ENCODE results near the gene USP10. TPM values are rescaled to one million over a fixed set of nuclear protein-coding genes. Genes with fewer than 3 reads are reported as not detected.

Gene USP10
- total RNA-seq, 1 donor from 2014 or later: 107 TPM

DNA sequence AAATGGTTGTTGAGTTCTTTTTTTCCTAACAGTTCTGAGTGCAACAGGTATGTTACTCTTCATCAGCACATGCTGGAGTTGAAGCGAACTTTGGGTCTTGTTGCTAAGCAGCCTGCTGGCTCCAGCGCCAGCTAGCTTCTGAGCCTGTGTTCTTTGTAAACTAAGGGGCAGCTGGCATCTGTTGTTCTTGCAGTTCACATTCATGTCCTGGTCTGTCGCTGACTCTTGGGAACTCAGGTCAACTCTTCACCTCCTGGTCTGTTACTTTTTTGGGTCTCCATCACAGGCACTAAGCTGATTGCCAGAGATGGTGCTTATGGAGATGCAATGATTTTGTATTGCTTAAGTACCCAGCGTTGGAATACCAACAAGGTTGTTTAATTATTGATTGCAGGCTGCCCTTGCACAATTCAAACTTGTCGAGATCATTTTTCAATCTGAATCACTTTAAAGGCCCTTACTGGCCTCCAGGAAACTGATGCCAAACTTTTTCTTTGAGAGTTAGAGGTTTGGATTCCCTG is 40.9 kb downstream of the USP10 start:
- H3K27ac Mint-ChIP-seq (ENCODE audit: unreplicated experiment): no peak overlapping the region
- H3K27me3 Mint-ChIP-seq (ENCODE audit: low read depth, unreplicated experiment): no peaks in the 10 kb centered on the region
- FAIRE-seq (no peak), DNase-seq (ENCODE audit: low read depth) (no peak)
- H3K4me2 ChIP-seq (ENCODE audit: low read length): no peak overlapping the region
- H3K9me3 ChIP-seq (ENCODE audit: insufficient read depth, low read depth, low read length): no peaks in the 10 kb centered on the region
- H4K20me1 ChIP-seq (ENCODE audit: insufficient read depth, low read length): peaks cover 81% of the 10 kb centered on the region
- H3K4me1 Mint-ChIP-seq (ENCODE audit: low read depth, unreplicated experiment): peaks cover 49% of the 10 kb centered on the region
- H3K4me3 Mint-ChIP-seq (ENCODE audit: unreplicated experiment): no peak overlapping the region
- no peak overlapping the region for H3K9ac ChIP-seq (ENCODE audit: low read length)
- no peak for TF ChIP-seq EZH2 (IDR thresholded peaks at IDR 0.05; ENCODE audit: insufficient read depth, low read length)
- H3K4me1 ChIP-seq (ENCODE audit: insufficient read depth, low read length): peaks cover 28% of the 10 kb centered on the region
- no peaks in the 10 kb centered on the region for H3K27me3 ChIP-seq (ENCODE audit: insufficient read depth, low read length)
- peaks cover 8% of the 10 kb centered on the region for H3K36me3 ChIP-seq (ENCODE audit: insufficient read depth, low read length)
- no peaks in the 10 kb centered on the region for H3K9me3 Mint-ChIP-seq (ENCODE audit: unreplicated experiment)
- no peak overlapping the region for H2AFZ ChIP-seq (ENCODE audit: low read depth, low read length)
- no peak overlapping the region for H3K4me3 ChIP-seq (ENCODE audit: insufficient read depth, low read depth, low read length)
- no peak overlapping the region for H3K27ac ChIP-seq (ENCODE audit: low read depth, low read length)
- peaks cover 84% of the 10 kb centered on the region for H3K79me2 ChIP-seq (ENCODE audit: insufficient read depth, low read length)
- H3K36me3 Mint-ChIP-seq (ENCODE audit: low read depth, unreplicated experiment): peaks cover 11% of the 10 kb centered on the region

DNA sequence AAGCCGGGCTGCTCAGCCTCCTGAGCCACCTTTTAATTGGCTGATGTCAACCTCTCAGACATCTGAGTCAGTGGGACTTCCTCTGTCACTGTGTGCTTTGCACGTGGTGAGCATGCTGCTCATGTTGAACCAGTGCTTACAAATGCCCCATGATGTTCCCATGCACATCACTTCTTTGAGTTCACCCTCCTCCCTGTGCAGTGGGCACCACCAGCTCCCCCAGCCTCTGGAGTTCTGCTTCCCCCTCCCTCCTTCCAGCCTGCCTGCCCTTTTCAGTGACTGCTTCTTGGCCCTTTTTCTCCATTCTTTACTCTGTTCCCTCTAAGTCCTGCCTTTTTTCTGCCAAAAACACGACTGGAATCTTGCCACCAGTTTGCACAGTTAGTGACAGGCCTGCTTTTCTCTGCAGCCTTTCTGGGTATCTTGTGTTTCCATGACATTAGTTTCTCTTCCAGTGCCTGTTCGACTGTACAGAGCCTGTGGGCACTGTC is 41.6 kb downstream of the USP10 start:
- Mint-ChIP-seq H3K27ac (ENCODE audit: unreplicated experiment) (no peak overlapping the region), H3K4me1 (ENCODE audit: low read depth, unreplicated experiment) (peaks cover 45% of the 10 kb centered on the region), H3K27me3 (ENCODE audit: low read depth, unreplicated experiment) (no peaks in the 10 kb centered on the region), H3K4me3 (ENCODE audit: unreplicated experiment) (no peak overlapping the region), H3K9me3 (ENCODE audit: unreplicated experiment) (no peaks in the 10 kb centered on the region), H3K36me3 (ENCODE audit: low read depth, unreplicated experiment) (peaks cover 11% of the 10 kb centered on the region)
- H3K4me2 ChIP-seq (ENCODE audit: low read length): no peak overlapping the region
- H3K9ac ChIP-seq (ENCODE audit: low read length): no peak overlapping the region
- no peak overlapping the region for H2AFZ ChIP-seq (ENCODE audit: low read depth, low read length)
- peaks cover 84% of the 10 kb centered on the region for H3K79me2 ChIP-seq (ENCODE audit: insufficient read depth, low read length)
- no peaks in the 10 kb centered on the region for H3K9me3 ChIP-seq (ENCODE audit: insufficient read depth, low read depth, low read length)
- peaks cover 7% of the 10 kb centered on the region for H3K36me3 ChIP-seq (ENCODE audit: insufficient read depth, low read length)
- DNase-seq (ENCODE audit: low read depth): no peak
- TF ChIP-seq EZH2 (IDR thresholded peaks at IDR 0.05; ENCODE audit: insufficient read depth, low read length): no peak
- TF ChIP-seq, protein P1, sequence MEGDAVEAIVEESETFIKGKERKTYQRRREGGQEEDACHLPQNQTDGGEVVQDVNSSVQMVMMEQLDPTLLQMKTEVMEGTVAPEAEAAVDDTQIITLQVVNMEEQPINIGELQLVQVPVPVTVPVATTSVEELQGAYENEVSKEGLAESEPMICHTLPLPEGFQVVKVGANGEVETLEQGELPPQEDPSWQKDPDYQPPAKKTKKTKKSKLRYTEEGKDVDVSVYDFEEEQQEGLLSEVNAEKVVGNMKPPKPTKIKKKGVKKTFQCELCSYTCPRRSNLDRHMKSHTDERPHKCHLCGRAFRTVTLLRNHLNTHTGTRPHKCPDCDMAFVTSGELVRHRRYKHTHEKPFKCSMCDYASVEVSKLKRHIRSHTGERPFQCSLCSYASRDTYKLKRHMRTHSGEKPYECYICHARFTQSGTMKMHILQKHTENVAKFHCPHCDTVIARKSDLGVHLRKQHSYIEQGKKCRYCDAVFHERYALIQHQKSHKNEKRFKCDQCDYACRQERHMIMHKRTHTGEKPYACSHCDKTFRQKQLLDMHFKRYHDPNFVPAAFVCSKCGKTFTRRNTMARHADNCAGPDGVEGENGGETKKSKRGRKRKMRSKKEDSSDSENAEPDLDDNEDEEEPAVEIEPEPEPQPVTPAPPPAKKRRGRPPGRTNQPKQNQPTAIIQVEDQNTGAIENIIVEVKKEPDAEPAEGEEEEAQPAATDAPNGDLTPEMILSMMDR (IDR thresholded peaks at IDR 0.05; ENCODE audit: insufficient read depth, low read depth, low read length): no peak
- no peak for FAIRE-seq
- H3K27ac ChIP-seq (ENCODE audit: low read depth, low read length): no peak overlapping the region
- no peak overlapping the region for H3K4me3 ChIP-seq (ENCODE audit: insufficient read depth, low read depth, low read length)
- H3K27me3 ChIP-seq (ENCODE audit: insufficient read depth, low read length): no peaks in the 10 kb centered on the region
- H3K4me1 ChIP-seq (ENCODE audit: insufficient read depth, low read length): peaks cover 25% of the 10 kb centered on the region
- peaks cover 78% of the 10 kb centered on the region for H4K20me1 ChIP-seq (ENCODE audit: insufficient read depth, low read length)

DNA sequence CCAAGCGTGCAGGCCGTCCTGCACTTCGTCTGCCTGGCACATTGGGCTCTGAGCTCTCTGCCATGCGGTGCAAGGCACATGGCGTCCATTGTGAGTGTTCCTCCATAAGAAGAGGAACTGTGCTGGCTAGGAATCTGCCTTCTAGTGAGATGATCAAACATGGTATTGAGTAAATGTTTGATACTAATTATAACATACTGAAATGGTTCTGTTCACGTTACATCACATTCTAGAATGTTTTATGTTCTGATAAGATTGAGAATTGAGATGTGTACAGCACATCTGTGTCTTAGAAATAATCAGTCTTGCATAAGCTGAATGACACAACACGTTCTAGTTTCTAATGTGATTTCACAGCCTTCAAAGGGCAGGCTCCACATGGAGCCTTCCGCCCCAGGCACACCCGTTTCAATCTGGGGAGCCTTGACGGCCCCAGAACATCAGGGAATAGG is 42.9 kb downstream of the USP10 start:
- no peak for DNase-seq (ENCODE audit: low read depth)
- Histone ChIP-seq H4K20me1 (ENCODE audit: insufficient read depth, low read length) (peaks cover 75% of the 10 kb centered on the region), H3K36me3 (ENCODE audit: insufficient read depth, low read length) (peaks cover 11% of the 10 kb centered on the region), H3K9me3 (ENCODE audit: insufficient read depth, low read depth, low read length) (no peaks in the 10 kb centered on the region), H3K4me3 (ENCODE audit: insufficient read depth, low read depth, low read length) (no peak overlapping the region), H3K27ac (ENCODE audit: low read depth, low read length) (no peak overlapping the region), H3K4me2 (ENCODE audit: low read length) (no peak overlapping the region), H3K4me1 (ENCODE audit: insufficient read depth, low read length) (peaks cover 25% of the 10 kb centered on the region), H3K27me3 (ENCODE audit: insufficient read depth, low read length) (no peaks in the 10 kb centered on the region), H2AFZ (ENCODE audit: low read depth, low read length) (no peak overlapping the region), H3K79me2 (ENCODE audit: insufficient read depth, low read length) (peaks cover 84% of the 10 kb centered on the region), H3K9ac (ENCODE audit: low read length) (no peak overlapping the region)
- H3K4me1 Mint-ChIP-seq (ENCODE audit: low read depth, unreplicated experiment): peaks cover 41% of the 10 kb centered on the region
- H3K27ac Mint-ChIP-seq (ENCODE audit: unreplicated experiment): peak overlapping the region; percentile 70
- no peak for TF ChIP-seq EZH2 (IDR thresholded peaks at IDR 0.05; ENCODE audit: insufficient read depth, low read length)
- TF ChIP-seq, protein P1 (IDR thresholded peaks at IDR 0.05; ENCODE audit: insufficient read depth, low read depth, low read length): no peak
- no peak overlapping the region for H3K4me3 Mint-ChIP-seq (ENCODE audit: unreplicated experiment)
- no peaks in the 10 kb centered on the region for H3K9me3 Mint-ChIP-seq (ENCODE audit: unreplicated experiment)
- H3K36me3 Mint-ChIP-seq (ENCODE audit: low read depth, unreplicated experiment): peaks cover 6% of the 10 kb centered on the region
- FAIRE-seq: no peak
- H3K27me3 Mint-ChIP-seq (ENCODE audit: low read depth, unreplicated experiment): no peaks in the 10 kb centered on the region
